TTC549 (cell line): Measurements from ENCODE around the gene AMBRA1.

Experiments used
- FAIRE-seq: peaks from 2 replicates; lab custom pipeline; 2012; peaks lifted over from hg19 to GRCh38; lab: Jason Lieb, UNC

Gene AMBRA1

DNA sequence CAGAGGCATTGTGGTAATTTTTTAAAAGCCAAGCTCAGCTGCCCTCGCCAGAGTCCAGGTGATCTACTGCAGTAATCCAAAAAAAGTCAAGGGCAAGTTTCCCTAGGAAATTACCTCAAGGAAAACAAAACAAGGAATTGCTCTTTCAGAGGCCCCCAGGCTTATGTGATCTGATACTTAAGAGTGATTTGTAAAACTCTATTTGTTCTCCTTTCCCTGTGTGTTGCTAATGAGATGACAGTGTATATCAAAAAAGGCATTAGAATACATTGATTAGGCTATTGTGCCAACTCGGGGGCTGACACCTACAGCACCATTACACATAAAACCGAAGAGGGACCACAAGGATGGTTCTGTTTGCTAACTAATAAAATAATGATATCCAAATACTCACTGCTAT lies 157.7 kb downstream of the AMBRA1 start:
- FAIRE-seq = no peak

DNA sequence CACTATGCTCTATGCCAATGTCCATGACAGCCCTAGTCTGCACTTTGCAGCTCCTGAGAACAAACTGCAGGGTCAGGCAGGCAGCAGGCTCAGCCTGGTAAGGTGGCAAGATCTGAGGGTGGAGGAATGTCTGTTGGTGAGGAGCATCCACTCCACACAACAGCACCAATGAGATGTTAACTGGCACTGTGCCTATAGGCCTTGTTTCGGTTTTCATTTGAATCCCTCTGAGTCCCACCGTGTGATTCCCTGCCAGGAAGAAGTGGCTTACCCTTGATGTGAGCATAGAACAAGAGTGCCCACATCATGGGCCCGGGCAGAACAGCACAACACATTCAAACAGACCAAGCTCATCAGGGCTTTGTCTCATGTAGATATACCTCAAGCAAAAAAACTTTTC lies 158.1 kb downstream of the AMBRA1 start:
- no peak for FAIRE-seq

DNA sequence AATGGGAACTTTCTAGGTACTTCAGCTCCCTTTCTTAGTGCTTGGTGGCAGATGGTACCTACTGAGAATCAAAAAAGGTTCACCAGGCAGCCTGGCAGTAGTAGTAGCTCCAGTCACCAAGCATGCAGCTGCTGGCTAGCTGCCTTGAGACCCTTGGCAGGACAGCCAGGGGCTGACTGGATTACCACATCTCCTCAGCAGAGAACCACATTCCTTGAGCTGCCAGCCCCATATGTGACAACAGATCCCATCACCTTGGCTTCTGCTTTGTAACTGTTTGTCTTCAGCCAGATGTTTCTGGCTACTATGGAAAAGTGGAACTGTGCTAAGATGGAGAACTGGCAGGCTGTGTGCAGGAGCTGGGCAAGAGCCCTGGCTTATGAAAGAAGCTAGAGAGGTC lies 162.6 kb downstream of the AMBRA1 start:
- FAIRE-seq = no peak

DNA sequence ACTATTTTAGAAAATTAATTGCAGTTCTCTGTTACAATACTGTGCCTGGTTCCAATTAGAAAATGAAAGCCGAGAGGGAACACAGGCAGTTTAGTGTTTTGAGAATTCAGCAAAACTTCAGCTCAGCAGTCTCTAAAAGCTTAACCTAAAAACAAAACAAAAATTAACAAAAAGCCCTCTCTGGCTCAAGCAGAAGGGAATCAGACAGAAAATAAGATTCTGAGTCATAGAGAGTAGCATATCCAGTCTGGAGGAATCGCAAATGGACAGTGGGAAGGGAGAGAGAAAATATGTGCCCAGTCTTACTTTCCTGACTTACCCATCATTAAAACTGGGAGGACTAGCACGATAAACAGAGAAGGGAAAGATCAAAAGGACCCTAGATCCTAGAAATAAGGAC lies 164.1 kb downstream of the AMBRA1 start:
- no peak for FAIRE-seq

DNA sequence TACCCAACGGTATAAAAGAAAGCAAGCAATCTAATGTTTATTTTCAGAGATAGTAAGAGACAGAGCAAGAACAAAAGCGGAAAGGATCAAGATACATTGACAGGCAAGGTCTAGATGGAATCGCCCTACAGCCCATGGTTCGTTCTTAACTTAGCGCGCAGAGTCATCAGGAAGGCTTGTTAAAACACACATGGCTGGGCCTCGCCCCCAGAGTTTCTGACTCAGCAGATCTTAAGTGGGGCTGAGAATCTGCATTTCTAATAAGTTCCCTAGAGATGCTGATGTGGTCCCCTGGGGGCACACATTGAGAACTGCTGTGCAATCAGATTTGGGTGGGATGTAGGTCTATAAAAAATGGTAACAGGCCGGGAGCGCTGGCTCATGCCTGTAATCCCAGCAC lies 166.5 kb downstream of the AMBRA1 start:
- no peak for FAIRE-seq

DNA sequence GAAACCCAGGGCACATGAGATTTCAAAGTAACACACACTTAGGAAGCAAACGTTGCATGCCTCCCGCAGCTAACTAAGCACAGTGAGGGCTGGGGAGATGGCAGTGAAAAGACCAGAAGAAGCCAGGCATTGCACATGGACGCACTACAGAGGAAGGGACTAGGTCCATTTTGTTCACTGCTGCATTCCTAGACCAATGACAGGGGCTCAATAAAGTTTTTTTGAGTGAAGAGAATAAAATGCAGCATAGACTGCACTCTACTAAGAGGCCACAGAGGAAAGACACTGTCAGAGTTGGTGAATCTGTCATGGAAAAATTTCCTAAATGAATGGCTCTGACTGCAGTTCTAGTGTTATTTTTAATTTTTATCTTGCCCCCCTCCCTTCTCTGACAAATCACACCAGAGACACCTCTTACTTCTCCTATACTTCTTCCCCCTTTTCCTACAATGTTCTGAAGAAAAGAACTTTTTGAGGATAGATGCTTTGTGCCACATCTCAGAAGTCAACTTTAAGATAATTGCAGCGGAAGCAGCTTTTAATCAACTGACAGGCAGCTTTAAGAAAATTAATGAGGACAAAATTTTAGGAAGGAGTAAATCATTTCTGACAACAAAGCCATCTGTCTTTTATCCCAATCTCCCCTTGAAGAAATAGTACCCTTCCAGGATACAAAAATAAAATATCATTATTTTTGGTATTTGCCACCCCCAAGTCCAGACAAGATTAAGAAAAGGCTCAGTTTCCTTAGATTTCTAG lies 167.4 kb downstream of the AMBRA1 start:
- FAIRE-seq = no peak

DNA sequence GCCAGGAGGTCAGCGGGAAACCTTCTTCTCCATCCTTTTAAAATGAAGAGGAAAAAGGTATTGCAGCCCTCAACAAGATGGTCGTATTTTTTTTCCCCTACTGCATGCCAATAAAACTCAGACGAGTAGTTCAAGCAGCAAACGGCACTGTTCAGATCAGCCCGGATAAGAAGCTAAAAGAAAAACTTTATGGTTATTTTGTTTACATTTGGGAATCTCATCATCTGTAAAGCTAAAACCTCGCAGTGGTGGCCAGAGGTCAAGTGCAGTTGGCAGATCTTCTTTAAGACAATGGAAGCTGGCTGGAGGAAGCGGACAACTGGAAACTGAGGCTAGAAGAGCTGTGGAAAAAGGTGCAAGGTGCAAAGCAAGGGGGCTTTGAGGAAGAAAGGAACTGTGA lies 171.2 kb downstream of the AMBRA1 start:
- FAIRE-seq = no peak

DNA sequence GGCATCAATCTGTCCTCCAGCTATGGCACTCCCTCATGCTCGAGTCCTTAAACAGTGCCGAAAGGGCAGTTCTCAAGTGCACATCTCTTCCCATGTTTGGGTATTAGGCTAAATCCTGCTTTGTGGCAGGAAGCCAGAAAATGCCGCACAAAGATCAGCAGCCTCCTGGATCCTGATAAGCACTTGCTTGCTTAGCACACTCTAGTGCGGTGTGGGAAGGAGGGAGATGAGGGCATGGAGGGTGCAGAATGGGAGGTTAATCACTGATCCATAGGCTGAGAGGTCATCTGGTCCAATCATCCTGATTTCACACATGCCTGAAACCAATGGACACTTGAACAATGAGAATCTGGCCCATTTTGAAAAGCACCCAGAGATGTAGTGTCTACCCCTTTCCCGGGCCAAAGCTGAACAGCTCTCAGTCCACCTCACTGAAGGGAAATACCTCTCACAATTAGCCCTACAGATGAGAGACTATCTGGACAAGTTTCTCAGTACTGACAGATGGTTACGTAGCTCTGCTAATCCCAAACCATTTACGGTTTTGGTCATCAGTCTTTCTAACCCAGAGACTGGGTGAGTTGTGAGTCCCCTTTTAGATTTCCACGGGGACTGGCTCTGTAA lies 172.5 kb downstream of the AMBRA1 start:
- FAIRE-seq = no peak

DNA sequence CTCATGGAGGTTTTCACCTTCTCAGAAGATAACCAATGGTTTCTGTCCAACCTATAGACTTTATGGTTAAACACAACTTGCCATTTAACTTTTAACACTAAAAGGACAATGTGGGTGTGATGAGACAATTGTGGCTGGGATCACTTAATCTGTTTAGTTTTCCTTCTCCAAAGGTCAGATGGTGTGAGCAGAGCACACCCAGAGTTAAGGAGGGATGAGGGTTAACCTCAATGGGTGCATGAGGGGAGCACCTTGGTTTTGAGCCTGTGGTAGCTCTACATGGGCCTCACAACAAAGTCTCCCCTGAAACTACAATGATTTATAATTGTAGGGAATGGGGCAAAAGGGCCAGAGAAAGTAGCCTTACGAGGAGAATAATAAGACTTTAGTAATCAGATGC lies 173.3 kb downstream of the AMBRA1 start:
- no peak for FAIRE-seq

DNA sequence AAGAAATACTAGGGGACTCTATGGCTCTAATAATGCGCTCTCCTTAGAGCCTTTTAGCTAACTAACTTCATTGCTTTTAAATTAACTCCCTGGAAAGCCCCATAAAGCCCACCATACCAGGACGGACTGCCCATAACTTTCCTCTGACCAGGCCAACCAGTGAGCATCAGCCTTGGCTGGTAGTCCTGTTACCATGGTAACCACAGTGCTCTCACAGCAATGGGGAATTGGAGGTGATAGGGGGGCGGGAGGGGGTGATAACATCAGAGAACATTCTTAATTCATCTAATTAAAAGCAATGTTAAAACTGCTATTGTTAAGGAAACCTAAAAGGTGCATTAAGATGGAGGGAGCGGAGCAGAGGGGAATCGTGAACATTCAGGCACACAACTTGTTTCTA lies 175.1 kb downstream of the AMBRA1 start:
- no peak for FAIRE-seq

DNA sequence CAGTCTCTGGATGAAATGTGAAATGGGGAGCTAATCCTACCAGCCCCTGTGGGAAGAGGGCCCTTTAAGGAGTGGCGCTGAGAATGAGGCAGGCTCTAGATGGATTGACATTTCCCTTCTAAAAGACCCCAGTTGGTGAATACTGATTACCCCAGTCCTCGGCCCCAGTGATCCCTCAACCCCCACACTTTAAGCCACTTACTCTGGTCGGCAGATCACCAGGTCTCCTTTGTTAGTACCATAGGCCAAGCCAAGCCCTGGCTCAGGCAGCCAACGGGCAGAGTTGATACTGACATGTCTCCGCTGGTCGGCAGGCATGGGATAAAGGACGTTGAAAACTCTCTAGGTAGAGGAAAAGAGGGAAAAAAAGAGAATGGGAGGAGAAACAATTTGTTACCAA lies 176.1 kb downstream of the AMBRA1 start:
- no peak for FAIRE-seq

DNA sequence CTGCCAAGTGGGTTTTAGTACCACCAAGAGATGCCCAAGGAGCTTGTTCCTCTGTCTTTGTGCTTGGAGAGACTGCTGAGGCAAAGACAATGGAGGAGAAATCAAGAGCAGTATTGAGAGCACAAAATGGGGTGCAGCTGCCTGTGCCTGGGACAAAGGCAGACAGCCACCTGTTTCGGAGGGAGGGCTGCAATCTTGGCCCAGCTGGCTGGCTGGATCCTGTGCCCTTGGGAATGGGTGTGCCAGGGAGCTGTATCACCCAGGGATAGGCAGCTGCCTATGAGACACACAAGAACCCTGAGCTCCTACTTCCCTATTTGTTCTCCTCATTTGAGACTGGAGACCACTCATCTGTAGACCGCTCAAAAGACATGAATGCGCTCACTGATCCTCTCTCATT lies 178.9 kb downstream of the AMBRA1 start:
- FAIRE-seq = no peak

DNA sequence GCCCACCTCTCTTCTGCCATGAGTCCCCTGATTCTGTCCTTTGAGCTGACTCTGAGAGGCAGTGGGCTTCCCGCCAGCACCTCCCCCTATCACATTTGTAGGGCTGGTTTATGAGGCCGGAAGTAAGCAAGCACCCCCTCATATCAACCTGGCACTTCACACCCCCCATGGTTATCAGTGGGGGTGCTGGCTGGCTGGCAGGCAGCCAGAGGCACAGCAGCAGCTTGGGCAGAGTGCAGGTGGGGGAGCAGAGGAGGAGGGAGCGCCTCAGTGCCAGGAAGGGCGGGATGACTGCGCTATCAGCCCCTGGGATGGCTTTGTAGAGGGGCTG lies 179.4 kb downstream of the AMBRA1 start:
- FAIRE-seq = no peak

DNA sequence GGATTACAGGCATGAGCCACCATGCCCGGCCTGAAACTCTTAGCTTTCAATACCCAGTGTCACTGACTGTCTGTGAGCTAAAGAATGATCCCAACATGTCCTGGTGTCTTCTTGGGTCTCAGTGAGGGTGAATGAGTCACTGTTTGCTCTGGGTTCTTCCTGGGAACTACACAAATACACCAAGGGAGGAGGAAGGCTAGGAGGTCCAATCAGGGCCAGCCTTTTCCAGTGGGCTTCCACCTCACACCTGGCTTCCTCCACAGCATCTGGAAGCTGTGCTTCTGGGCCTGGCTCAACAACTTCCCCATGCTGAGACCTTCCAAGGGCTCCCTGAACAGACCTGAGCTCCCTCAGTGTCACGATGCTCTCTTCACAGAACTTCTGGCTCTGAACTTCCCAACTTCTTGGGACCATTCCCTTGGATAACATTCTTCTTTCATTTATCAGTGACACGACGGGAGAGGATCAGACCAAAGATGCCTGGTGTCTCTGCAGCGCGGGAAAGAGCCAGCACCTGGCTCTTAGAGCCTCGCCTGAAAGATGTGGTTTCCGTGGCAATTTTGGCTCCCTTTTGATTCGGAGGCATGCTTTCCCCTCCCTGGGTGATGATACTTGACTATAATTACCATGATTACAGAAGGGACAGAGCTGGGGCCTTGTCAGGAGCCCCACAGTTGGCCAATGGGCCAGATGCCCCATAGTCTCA lies 179.9 kb downstream of the AMBRA1 start:
- no peak for FAIRE-seq

DNA sequence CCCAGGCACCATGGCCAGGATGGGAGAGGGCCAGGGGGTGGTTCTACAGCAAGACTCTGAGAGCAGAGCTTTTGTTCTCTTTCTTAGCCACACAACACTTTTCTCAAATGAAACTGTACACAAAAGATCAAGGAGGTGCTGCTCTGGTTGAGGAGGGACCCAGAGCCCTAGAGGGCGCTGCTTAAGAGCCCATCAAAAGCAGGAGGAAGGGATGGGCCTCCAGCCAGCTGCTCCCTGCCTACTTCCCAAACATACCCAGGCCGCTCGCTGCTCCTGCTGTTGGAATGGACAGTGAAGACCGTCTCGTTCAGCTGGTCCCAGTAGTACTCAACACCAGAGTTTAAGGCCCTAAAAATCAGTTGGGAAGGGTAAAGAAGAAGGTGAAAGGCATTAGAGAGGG lies 183.8 kb downstream of the AMBRA1 start:
- no peak for FAIRE-seq

DNA sequence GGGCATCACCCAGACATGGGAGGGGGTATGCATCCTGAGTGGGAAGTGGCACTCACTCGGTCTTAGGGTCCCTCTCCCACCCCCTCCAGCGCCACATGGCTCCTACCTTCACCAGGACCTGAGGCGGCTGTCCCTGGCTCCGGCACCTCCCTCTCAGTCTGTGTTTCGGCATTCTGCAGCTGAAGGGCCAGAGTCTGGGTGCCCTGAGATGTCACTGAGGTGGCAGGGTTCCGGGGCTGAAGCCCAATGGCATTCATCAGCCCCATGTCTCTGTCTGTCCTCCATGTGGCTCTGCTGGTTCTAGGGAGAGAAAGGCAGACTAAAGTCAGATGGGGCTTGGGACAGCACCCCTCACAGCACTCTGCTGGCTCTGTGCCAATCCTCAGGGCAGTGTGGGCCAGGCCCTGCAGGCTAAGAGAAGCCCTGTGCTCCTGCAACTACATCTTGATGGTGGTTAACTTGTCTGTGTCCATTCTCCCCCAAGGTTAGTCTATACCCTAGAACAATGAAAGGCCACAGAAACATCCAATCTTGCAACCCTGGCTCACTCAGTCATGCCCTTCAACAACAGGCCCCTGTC lies 185.3 kb downstream of the AMBRA1 start:
- no peak for FAIRE-seq

DNA sequence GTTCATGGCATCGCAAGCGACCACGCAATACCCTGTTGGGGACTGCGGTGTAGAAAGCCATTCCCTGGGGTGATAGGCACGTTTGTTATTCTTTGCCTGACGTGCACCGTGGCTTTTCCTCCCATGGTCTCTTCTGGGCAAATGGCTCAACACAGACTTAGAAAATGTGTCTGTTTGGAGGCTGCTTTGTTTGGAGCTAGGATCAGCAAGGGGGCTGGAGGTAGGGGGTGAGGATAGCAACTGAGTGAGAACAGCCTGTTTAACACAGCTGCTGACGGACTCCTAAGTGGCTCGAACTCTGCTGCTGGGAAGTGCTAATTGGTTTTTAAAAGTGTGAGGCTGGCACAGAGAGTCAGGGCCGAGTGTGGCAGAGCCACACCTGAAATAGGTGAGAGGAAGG lies 186.2 kb downstream of the AMBRA1 start:
- FAIRE-seq = no peak

DNA sequence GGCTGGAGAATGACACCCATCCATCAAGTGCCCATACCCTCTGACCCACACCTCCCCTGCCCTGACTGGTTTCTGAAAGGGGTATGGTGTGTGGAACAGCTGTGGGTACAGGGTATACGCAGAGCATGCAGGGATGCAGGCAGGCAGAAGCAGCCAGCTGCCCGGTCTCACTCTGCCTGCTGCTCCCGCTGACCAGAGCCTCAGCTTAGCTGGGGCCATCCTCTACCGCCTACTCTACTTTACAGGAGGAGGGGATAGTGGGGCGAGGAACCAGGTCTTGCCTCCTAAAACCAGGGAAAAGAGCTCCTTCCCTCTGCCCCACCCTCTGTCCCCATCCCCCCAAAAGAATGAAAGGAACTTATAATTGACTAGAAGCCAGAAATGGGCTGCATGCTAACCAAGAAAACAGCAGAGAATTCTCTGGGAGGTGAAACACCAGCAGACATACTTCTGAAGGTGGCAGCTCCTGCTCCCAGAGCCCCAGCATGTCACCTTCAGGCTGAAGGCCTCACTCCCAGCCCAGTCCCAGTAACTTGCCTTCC lies 189.3 kb downstream of the AMBRA1 start:
- FAIRE-seq = no peak

DNA sequence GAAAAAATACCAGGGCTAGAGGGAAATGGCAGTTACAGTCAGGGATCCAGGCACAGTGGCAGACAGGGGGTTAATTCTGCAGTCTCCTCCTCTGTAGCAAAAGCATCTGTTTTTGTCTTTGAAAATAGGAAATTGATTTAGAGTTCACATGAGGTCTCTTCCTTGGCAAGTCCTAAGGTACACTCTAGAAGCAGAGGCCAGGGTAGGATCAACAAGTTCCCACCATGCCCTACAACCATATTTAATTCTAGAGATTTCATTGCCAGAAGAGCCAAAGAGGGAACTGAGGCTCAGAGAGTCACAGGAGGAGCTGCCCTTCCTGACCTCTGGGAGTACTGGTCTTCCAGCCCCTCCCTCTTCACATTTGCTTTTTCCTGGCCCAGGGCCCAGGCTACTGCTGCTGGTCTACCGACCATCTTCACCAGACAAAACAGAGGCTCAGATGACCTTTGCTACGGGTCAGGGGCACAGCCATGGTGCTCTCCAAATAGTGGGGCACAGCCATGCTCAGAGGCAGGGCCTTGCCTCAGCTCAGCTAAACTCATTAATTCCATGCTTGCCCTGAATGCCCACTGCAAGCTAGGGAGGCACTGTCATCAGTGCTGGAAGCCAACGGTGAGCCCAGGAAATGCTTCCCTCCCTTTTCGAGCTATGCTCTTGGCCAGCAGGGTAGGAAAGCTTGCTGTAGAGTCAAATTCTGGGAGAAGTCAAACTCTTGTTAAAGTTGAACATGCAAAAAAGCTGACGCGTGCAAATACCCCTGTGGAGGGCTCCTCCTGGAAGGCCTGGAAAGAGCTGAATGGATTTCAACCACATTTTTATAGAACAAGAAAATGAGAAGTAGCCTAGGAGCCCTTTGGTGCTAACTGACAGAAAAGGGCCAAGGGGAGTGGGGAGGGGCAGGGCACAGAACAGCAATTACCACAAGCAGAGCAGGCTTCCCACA lies 190.6 kb downstream of the AMBRA1 start:
- no peak for FAIRE-seq

DNA sequence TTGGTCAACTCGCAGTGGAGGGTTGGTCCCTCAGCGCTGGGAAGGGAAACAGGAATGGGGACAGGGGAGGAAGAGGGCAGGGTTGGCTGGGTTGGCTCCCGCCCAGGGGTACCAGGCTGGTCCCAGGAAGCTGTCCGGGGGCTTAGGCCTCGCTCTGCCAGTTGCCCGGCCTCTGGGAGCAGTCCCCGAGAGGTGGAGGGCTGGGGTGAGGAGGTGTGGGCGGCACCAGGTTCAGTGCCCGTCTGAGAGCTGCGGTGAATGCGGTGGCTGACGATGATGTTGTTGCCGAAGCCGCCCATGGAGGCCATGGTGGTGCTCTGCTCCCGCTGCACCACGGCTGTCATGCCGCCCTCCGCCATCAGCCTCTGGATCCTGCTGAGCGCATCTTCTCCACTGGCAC lies 196.3 kb downstream of the AMBRA1 start:
- FAIRE-seq = no peak

DNA sequence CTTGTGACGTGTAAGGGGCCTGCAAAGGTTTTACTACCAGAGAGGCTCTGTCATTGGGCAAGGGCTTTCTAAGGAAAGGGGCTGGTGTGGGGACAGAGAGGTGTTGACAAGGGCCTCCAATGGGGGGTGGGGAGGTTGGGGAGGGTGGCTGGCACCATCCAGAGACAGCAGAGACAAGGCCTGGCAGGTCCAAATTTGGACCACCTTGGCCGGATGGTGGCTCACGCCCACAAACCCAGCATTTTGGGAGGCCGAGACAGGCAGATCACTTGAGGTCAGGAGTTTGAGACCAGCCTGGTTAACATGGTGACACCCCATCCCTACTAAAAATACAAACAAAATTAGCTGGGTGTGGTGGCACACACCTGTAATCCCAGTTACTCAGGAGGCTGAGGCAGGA lies 200.1 kb downstream of the AMBRA1 start:
- FAIRE-seq = no peak

DNA sequence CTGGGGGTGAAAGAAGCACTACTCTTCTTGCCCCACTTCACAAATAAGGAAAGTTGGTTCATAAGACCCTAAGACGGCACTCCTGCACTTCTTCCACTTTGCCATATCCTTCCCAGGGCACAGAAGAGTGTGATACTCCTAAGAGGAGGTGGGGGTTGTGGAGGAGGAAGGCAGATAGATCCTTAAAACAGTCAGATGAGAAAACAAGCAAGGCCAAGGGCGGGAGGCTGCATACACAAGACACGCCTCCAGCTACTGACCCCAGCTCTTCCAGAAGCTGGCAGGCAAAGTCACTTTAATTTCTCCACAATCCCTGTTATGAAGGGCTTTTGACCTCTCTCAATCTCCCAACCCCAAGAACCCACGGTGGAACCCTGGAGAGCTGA lies 200.6 kb downstream of the AMBRA1 start:
- FAIRE-seq = no peak
